DMS79 (cell line): ENCODE results near the gene NHS.
A peak's percentile ranks its signal among the peaks of the same experiment; 100 is the strongest.

Experiments used
- DNase-seq: peaks from one replicate; lab custom pipeline; 2025; lab: John Stamatoyannopoulos, UW

The NHS gene

DNA sequence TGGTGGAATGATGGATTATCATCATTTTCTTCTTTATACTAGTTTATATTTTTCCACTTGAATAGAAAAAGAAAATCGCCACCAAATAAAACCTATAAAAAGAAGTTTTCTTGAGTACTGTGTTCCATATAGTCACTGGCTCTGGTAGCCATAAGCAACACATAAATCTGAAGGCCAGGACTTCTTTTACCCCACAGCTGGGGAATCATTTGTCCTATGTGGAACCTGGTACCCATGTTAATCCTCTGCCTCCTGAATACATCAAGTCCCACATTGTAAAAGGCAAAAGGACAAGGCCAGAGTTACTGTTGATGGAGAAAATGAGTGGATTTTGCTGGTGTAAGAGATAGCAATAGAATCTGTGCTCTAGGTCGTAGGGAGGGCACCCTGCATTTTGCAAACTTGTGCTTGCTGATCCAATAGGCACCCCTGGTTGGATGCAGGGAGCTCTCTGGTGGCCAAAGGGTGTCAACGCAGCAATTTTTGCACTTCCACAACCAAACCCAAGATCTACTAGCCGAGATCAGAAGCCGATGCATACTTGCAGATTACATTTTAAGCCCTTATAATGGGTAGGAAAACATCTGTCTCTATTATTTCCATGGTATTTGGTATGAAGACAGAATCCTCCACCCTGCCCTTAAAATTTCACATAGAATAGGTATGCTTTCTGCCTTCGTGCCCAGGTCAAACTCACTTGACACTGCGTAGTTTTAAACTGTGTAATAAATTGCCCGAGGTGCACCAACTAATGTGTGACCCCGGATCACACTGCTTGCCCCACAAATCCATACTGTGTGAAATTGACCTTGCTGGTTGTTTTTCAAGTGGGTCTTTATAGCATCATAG lies 216.1 kb downstream of the NHS start:
- DNase-seq: no peak

DNA sequence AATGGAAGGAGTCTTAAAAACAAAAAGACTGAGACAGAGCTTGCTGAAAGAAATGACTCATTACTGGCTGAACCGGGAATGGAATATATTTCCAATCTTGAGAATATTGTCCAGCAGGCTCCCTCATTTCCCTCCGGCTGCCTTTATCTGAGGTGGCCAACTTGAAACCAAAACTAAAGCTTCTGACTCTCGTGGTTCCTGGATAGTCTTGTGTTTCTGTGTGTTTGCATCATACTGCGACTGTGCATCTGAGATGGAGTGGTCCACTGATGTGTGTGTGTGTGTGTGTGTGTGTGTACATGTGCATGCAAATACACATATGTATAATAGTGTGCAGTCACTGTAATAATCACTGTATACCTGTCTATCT lies 216.7 kb downstream of the NHS start:
- no peak for DNase-seq

DNA sequence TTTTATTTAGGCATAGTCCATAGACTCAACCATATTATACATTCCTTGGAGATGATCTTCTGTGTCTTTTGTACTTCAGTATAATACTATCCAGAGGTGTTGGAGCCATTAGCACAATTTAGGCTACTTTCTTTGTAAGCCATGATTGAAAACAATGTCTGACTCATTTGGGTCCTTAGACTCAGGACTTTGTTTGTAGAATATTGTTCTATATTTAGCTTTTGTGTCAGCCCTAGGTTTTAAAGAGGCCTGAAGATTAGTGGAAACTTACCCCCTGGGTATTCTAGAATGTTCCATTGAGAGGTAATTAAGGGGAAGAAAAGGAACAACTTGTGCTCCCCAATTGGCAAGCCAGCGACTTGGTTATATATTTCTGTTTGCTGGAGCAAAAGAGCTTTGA lies 217.1 kb downstream of the NHS start:
- no peak for DNase-seq

DNA sequence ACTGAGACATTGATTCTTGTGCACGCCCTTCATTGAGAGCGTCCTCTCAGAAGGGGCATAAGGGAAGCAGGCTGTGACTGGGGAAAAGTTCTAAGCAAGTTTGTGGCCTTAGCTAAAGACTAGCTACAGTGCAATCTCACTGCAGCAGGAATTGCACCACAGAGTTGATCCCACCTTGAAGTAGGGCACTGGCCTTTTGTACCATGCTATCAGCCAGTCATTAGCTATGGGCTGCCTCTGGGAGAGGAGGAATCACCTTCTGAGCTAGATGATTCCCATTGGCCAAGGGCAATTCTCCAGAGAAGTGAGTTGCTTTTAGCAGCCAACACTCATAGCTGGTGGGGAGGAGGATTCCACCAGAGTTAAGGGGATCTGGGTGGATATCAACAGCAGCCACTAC lies 219.7 kb downstream of the NHS start:
- no peak for DNase-seq

DNA sequence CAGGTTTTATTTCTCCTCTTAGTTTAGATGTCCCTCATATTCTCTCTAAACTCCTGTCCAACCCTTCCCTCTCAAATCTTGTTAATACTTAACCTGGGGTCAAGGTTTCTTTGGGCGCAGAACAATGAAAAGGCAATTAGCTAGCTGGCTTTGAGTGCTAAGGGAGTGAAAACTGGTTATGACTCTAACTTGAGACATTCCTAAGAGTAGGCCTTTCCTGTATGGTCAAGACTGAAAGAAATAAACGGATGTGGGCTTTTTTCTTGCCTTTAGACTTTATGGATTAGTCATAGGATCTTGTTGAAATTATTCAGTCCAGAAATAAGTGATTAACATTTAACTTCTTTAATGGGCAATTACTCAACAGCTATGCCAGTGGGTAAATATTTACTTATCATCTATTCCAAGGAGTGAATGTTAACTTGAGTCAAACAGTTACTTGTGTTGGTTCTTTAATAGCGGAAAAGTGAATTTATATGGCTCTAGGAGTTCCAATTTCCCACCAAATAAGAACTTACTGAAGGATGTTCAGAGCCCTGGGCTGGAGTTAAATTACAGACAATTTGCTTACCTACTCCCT lies 220.5 kb downstream of the NHS start:
- DNase-seq: no peak

DNA sequence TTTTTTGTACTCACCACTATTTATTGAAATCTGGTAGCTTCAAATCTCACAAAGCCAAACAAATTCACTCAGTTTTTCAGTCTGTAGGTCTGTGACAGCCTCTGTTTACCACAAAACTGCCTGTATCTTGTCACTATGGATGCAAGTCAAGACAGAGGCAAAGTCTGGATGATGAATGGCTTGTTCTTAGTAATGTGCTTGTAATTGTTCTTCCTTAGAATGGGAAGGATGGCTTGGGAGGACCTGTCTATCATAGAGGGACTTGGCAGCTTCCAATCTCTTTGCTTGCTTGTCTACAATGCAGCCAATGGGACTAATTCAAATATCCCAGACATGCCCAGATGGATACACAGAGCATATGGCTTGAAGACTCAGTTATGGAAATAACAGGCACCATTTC lies 221.1 kb downstream of the NHS start:
- no peak for DNase-seq

DNA sequence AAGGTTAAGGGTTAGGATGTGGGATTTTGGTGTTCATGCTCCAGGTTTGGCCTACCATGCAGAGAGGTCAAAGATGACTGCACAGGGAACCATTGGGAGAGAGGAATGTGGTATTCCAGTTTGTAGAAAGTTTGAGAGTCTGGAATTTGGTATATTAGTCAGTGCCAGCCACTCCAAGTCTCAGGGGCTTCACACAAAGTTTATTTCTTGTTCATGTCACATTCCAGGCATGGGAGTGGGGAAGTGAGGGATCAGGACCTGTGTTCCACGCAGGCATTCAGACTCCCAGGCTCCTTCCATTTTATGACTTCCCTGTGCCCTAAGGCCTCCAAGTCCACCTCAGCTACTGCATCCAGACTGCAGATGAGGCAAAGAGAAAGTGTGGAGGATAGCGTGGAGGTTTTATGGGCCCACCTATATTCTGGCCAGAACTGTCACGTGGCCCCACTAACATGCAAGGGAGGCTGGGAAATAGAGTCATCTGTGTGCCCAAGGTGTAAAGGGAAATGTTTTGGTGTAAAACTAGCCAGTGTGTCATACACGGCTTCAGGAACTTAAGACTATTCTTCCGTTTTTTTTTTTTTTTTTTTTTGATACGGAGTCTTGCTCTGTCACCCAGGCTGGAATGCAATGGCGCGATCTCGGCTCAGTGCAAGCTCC lies 221.7 kb downstream of the NHS start:
- DNase-seq: no peak

DNA sequence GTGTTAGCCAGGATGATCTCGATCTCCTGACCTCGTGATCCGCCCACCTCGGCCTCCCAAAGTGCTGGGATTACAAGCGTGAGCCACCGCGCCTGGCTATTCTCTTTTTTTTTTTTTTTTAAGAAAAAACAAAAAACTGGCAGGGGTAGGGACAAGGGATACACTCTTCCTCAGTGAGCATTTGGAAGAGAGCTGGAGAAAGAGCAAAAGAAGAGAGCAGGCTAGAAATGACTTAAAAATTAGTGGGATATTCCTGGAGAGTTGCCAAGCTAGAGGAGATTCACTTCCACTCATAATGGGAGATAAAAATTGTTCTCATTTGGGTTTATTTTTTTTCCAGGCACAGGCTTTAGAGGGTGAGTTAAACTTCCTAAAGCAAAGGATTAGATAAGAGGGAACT lies 222.3 kb downstream of the NHS start:
- DNase-seq: no peak

DNA sequence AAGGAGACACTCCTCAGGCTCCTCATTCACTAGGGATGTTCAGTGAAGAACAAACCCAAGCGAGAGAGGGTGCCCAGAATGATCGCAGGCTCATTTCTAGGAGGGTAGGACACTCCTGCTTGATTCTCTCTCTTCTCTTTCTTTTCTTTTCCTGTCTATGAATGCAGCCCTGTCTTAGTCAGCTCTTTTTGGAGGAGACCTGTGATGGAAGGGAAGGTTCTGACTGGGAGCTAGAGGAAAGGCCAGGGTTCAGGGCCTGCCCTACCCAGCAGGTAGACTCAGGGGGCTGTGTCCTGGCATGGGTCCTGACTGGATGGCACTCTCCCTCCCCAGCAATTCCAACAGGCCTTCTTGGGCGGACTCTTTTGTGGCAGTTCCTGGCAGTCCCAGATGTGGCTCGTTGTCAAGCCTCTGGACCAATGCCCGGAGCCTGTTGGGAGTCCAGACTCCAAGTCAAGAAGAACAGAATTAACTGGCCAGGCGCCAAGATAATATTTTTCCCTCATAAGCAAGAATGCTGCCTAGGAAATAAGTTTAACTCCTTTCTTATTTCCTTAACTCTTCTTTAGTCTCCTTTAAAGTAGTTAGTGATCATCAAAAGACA lies 222.9 kb downstream of the NHS start:
- DNase-seq: peak; percentile 20

DNA sequence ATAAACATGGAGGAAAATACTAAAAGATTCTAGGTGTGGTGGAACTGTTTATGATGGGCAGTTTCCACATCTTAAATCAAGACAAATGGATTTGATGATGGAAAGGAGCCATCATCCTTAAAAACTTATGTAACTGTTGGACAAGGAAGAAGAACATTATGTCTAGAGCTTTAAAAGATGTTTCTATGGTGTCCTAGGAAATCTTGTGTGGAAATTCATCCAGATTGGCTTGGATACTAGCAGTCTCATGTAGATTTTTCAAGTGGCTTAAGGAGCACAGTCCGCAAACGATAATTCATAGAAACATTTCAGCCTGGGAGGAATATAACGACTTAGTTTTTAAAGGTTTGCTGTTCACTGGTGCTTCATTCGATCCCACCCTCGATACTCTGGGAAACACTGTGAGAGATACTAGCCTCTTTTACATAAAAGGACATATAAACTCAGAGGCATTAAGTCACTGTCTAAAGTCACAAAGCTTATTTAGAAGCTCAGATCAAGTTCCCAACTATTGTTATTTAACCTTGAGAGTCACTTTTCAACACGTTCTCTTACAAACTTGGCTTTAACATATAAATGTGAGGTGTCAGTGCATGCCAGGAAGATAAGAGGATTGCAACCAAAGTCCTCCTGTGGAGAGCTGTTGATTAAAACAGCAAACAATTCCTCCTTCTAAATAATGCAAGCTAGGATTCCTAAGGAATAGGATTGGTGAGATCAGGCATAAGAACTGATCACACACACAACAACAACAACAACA lies 226.6 kb downstream of the NHS start:
- no peak for DNase-seq

DNA sequence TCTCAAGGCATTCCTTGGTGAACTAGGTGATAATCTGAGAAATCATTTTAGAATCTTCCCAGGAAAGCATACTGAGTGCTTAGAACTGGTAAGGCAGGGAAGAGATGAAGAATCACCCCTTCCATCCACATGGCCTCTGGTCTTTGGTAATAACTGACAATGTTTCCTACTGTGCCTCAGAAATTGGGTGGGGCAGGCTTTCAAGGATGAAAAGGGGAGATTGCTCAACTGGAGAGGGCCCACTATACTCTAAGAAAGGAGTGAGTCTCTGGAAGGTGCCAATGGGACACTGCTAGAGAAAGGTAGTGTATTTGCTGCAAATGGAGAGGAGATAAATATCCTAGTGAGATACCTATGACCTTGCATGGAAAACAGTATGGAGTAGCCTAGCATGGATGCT lies 227.2 kb downstream of the NHS start:
- DNase-seq: no peak

DNA sequence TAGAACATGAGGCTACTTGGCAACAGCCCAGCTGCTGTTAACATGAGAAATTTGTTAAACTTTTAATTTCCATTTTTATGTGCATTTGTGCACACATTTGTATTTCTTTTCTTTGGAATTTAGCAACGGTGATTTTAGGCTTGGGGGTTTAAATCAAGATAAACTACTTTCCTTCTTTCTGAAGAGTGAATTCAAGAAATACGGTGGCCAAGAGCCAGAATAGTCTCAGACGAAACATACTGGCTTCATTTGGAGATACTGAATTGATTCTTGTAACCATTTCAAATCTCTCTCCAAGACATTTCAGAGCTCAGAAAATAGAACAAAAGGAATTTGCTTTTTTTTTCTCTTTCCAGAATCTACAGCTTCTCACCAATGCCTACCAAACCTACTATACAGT lies 228.2 kb downstream of the NHS start:
- DNase-seq: no peak

DNA sequence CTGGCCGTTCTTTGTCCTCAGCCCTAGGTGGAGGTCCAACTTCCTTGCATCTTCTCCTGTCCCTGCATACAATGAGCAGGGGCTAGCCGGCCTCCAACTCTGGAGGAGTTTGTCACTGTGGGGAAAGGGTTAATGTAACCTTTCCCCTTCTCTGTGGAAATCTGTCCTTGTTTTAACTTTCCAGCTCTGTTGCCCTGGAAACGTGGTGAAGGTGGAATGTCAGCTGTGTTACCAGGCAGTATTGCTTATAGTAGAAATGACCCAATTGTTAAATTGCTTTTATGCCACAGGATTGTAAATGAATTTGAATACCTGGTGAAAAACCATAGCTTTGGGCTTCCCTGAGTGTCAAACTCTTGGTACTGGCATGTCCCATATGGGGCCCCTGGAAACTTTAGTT lies 230.7 kb downstream of the NHS start:
- no peak for DNase-seq

DNA sequence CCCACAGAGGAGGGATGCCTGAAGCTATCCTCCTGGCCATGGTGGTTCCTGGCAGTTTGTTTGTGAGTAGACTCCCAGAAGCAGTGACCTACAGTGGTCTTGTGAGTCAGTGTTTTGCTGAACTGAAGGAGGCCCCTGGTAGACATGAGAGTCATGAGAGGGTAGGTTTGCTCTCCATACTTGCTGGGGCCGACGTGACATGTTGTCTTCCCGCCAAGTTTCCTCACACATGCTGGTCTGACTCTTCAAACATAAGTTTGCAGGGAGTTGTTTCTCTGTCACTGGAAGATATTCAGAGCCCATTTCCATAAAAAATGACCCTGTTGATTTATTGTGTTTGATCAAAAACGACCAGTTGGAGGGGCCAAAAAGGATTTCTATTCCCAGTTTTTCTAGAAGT lies 231.2 kb downstream of the NHS start:
- no peak for DNase-seq

DNA sequence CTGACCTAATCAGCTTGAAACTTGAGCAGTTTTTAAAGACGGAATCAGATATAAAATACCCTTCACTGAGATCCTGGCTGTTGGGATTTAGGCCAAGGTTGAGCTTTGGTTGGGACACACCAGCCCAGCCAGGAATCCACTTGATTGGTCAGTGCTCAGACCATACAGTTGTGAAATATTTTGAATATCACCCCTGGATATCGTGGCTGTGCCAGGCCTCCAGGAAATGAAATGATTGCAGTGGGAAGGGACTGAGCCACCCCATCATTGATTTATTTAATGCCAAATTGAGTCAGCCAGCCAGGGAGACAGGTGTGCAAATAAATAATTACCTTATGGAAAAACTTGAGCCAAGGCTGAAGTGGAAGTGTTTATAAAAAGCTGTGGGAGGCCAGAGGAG lies 233.9 kb downstream of the NHS start:
- DNase-seq: peak; percentile 10

DNA sequence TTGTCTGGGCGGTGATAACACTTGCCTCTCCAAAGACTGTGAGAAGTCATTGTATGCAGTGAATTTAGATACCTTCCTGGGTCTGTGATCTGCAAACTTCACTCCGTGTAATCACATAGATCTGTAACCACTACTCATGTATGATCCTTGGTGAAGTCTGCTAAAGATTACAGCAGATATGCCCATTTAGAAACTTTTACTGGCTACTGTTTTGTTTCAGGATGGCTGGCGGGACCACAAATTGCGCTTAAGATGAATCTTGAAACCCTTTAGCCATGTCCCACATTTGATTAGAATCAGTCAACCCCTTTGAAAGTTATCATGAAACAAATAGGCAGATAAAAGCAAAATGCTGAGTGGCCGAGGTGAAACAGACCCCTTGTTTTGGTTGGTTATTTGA lies 235.8 kb downstream of the NHS start:
- DNase-seq: no peak

DNA sequence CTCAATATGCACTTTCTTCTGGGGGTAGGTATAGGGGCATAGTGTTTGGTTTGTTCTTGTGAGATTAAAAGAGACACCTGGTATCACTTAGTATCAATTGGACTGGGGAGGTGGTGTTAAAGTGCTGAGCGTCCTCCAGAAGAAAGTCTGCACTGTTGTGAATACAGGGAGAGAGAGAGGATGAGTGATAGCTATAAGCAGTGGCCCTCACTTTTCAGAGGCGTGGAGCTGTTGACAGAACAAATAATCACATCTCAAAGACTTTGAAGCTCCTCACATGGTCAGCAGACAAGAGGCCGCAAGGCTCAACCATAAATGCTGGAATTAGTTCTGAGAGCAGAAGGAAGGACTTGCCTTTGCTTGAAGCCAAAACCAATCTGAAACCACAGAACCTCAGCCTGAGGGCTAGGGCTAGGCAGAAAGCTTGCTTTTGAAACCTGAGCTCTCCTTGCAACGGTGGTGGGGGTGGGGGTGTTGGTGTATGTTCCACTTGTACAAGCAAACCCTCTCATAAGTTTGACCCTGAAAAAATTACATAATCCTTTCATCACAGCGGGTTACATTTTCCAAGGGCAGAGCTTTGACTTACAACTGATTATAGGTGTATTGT lies 239.1 kb downstream of the NHS start:
- peak; percentile 55 for DNase-seq

DNA sequence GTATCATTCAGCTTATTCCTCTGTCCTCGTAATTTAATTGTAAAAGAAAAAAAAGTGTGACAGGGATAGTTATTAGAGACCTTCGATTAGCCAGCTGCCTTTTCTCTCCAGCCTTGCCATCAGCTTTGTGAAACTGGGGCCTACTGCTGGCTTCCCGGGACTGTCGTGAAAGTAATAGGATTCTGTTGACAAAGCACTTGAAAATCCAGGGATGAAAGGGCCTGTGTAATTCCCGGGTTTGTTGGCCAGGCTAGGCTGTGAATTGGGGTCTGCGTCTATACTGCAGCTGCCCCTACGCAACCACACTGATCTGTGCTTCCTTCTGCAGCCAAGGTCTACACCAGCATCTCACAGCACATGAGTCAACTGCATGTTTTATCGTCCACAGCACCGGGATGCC lies 241.9 kb downstream of the NHS start:
- DNase-seq: no peak

DNA sequence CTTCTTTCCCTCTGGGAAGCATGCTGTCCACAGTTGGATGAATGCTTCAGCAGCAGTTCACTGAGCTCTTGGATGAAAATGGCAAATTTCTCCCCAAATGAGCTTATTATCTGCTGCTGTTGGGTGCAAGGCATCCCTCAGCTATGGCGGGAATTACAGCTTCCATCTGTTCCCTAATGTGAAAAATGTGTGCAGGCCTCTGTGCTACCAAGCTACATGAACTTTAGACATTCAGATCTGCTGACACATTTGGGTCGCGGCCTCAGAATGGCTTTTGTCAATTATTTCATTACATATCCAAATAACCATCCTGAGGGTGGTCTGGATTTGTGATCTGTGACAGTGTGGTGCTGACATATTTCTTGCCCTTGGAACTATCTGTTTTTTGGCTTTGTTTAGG lies 242.8 kb downstream of the NHS start:
- DNase-seq: no peak

DNA sequence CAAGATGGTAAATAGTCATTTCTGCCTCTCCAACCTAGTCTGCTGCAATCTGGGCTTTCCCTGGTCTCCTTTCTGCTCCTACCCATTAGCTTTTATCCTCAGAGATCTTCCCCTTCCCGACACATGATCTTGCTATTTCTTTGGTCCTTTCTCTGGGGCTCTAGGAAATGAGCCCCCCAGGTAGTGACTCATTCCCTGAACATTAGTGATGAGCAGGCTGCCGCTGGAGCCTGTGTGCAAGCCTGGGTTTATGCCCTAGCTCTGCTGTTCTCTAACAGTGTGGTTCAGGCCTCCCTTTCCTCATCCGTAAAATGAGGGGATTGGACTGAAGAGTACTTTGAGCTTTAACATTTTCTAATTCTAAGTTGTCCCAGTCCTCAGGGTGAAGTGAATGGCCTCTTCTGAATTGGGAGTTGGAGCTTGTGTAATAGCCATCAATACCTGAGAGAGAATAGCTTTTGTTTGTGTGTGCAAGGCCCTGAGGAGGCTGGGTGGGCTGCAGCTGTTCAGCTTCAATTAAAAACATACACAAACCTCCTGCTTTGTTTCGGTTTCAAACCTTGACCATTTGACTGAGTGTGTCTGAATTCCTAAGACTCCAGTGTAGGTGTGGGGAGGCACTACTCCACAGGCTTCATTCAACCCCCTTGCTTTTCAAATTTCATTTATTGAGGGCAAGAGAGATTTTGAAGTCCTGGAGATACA lies 246.7 kb downstream of the NHS start:
- DNase-seq: no peak

DNA sequence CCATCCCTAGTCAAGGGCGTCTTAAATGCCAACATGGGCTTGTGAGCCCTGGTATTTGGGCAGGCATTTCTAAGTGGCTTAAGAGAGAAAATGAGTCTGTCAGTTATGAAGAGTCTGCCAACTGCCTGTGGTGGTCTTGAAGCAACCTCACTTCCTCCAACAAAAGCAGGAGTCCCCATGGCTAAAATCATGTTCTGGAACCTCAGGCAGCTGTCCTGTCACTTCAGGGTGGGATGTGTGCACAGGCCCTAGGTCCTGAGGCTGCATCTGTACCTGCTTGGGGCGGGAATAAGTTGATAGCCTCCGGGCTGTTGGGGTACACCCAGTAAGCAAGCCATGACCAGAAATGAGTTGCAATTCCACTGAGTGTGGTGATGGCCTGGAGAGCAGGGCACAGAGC lies 247.3 kb downstream of the NHS start:
- no peak for DNase-seq
